NCI-H2196 treated with DMSO at 0.1 percent for 48 hours (cell line): ENCODE data around the gene NME8.

Experiments used
- DNase-seq: peaks from one replicate; lab custom pipeline; 2025; ENCODE audit not compliant: unreplicated experiment; lab: John Stamatoyannopoulos, UW

The NME8 gene

GRCh38 chr7:37933018-37933566 is 84.7 kb downstream of the NME8 start:
- DNase-seq: no peak

GRCh38 chr7:37942934-37943610 is 94.7 kb downstream of the NME8 start:
- no peak for DNase-seq

GRCh38 chr7:37943905-37944736 is 95.7 kb downstream of the NME8 start:
- DNase-seq: no peak

GRCh38 chr7:37944737-37945054 is 96.3 kb downstream of the NME8 start:
- DNase-seq: no peak

GRCh38 chr7:37945336-37945735 is 96.9 kb downstream of the NME8 start:
- DNase-seq: no peak

- DNase-seq: no peak
Measured at GRCh38 chr7:37947138-37947940, 98.9 kb downstream of the NME8 start.

GRCh38 chr7:37947941-37948210 is 99.5 kb downstream of the NME8 start:
- no peak for DNase-seq
